Left kidney (tissue), 2 donors: Measurements from ENCODE around the gene POLR3K. TPM values are rescaled to one million over a fixed set of nuclear protein-coding genes. Genes with fewer than 3 reads are reported as not detected.

Experiments
- DNase-seq: peaks from one replicate; pipeline ENCODE4 v3.0.0-alpha.2; 2013
- polyA plus RNA-seq: library from polyadenylated mRNA; unstranded; fragments of 120-200 nt; gene quantifications from one replicate; pipeline ENCODE4 v1.2.1, GENCODE V29; 2013; ENCODE audit not compliant: insufficient read length

Gene POLR3K
- polyA plus RNA-seq, 1 donor: 14.3 TPM

- DNase-seq: no peak
Measured at GRCh38 chr16:66309-67182, 13.1 kb upstream of the POLR3K start.

GRCh38 chr16:65745-66144 lies 12.3 kb upstream of the POLR3K start:
- DNase-seq: no peak

GRCh38 chr16:64914-65255 lies 11.5 kb upstream of the POLR3K start:
- DNase-seq: no peak

GRCh38 chr16:63998-64913 lies 10.8 kb upstream of the POLR3K start:
- DNase-seq: no peak

GRCh38 chr16:63466-63865 lies 10.1 kb upstream of the POLR3K start:
- DNase-seq: no peak

- DNase-seq: no peak
Measured at GRCh38 chr16:62968-63391, 9.6 kb upstream of the POLR3K start.

GRCh38 chr16:62283-62967 lies 9.0 kb upstream of the POLR3K start:
- no peak for DNase-seq

- no peak for DNase-seq
Measured at GRCh38 chr16:61879-62281, 8.5 kb upstream of the POLR3K start.

- DNase-seq: no peak
Measured at GRCh38 chr16:60929-61878, 7.8 kb upstream of the POLR3K start.

GRCh38 chr16:60166-60565 lies 6.8 kb upstream of the POLR3K start:
- DNase-seq: no peak

GRCh38 chr16:59440-60059 lies 6.1 kb upstream of the POLR3K start:
- no peak for DNase-seq

GRCh38 chr16:58491-59439 lies 5.4 kb upstream of the POLR3K start:
- no peak for DNase-seq

GRCh38 chr16:57711-58110 lies 4.3 kb upstream of the POLR3K start:
- DNase-seq: no peak

- no peak for DNase-seq
Measured at GRCh38 chr16:56231-56927, 3.0 kb upstream of the POLR3K start.

GRCh38 chr16:55571-56136 lies 2.2 kb upstream of the POLR3K start:
- DNase-seq: no peak

GRCh38 chr16:54237-54581 lies 801 bp upstream of the POLR3K start:
- no peak for DNase-seq

GRCh38 chr16:50769-51591 lies 2.4 kb downstream of the POLR3K start:
- no peak for DNase-seq

- no peak for DNase-seq
Measured at GRCh38 chr16:47234-47633, 6.2 kb downstream of the POLR3K start.
